SU-DHL-6 (cell line): Measurements from ENCODE around the gene SCGB1D1.

Experiments used
- EZH2phosphoT487 ChIP-seq: fragments of 200-600 bp; sonication (generic), shearing (Covaris generic); conservative IDR thresholded peaks from 2 replicates; pipeline ENCODE4 v1.6.1; 2018; ENCODE audit warnings: mild to moderate bottlenecking, antibody characterized with exemption, low read length, moderate library complexity, mixed read lengths
- TF ChIP-seq, protein P1 (sequence below): fragments of 200-600 bp; sonication (generic); IDR thresholded peaks from one replicate; pipeline ENCODE4 v1.5.1; 2017; ENCODE audit warnings: antibody characterized with exemption, mild to moderate bottlenecking, low read length, moderate library complexity; ENCODE audit not compliant: insufficient read depth, poor library complexity, severe bottlenecking

GRCh38 chr11:62221498-62221897 is 31.5 kb downstream of the SCGB1D1 start:
- TF ChIP-seq, protein P1, sequence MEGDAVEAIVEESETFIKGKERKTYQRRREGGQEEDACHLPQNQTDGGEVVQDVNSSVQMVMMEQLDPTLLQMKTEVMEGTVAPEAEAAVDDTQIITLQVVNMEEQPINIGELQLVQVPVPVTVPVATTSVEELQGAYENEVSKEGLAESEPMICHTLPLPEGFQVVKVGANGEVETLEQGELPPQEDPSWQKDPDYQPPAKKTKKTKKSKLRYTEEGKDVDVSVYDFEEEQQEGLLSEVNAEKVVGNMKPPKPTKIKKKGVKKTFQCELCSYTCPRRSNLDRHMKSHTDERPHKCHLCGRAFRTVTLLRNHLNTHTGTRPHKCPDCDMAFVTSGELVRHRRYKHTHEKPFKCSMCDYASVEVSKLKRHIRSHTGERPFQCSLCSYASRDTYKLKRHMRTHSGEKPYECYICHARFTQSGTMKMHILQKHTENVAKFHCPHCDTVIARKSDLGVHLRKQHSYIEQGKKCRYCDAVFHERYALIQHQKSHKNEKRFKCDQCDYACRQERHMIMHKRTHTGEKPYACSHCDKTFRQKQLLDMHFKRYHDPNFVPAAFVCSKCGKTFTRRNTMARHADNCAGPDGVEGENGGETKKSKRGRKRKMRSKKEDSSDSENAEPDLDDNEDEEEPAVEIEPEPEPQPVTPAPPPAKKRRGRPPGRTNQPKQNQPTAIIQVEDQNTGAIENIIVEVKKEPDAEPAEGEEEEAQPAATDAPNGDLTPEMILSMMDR, result no peak
- TF ChIP-seq EZH2phosphoT487, result no peak
